NCI-H1092 (cell line): ENCODE data around the gene GABRQ.
"Not testable (repeated sequence)": the region's sequence is repeated elsewhere in the genome, so short reads cannot be mapped to it uniquely, and the experiment has no call there.

Experiments used
- DNase-seq: peaks from one replicate; lab custom pipeline; 2025; lab: John Stamatoyannopoulos, UW

Gene GABRQ

GRCh38 chrX:152658302-152658701 is 20.6 kb downstream of the GABRQ start:
- DNase-seq, result no peak

- no peak for DNase-seq
Measured at GRCh38 chrX:152663086-152663485, 25.4 kb downstream of the GABRQ start.

GRCh38 chrX:152674135-152674534 is 36.4 kb downstream of the GABRQ start:
- DNase-seq, result no peak

GRCh38 chrX:152674652-152675051 is 37.0 kb downstream of the GABRQ start:
- DNase-seq, result not testable (repeated sequence)

GRCh38 chrX:152681012-152681411 is 43.3 kb downstream of the GABRQ start:
- DNase-seq, result not testable (repeated sequence)

GRCh38 chrX:152697952-152698931 is 60.5 kb downstream of the GABRQ start, which contains the start of gene MAGEA3:
Gene MAGEA3, plus strand, starts transcription at chrX:152698794. Its CDS starts 2,039 bp downstream, at chrX:152700833.
- DNase-seq, result not testable (repeated sequence)

- DNase-seq, result not testable (repeated sequence)
Measured at GRCh38 chrX:152700390-152700789, 62.7 kb downstream of the GABRQ start.

- DNase-seq, result not testable (repeated sequence)
Measured at GRCh38 chrX:152706500-152706899, 68.8 kb downstream of the GABRQ start.
